Sigmoid colon (tissue), 4 donors: Measurements from ENCODE around the gene AUTS2.

Experiments used
- EP300 ChIP-seq, 4 donors: sonication (generic); formaldehyde crosslinking; IDR thresholded peaks; one replicate each; pipeline ENCODE4 v1.6.1; 2017; ENCODE audit warnings: antibody characterized with exemption in 4 of 4
- POLR2A ChIP-seq, 2 donors: fragments of 450-650 bp; IDR thresholded peaks; one replicate each; pipeline ENCODE4 v1.6.1; 2016; ENCODE audit warnings: antibody characterized with exemption in 2 of 2, mild to moderate bottlenecking in 2 of 2, moderate library complexity in 2 of 2
- TF ChIP-seq, protein P1 (sequence below), 4 experiments: fragments of 450-650 bp in 3 of 4; fragments of 200-600 bp in 1 of 4; IDR thresholded peaks; one replicate each; pipeline ENCODE4 v1.5.1; 2016 to 2019; ENCODE audit warnings: antibody characterized with exemption in 4 of 4, mild to moderate bottlenecking in 3 of 4, moderate library complexity in 2 of 4

DNA sequence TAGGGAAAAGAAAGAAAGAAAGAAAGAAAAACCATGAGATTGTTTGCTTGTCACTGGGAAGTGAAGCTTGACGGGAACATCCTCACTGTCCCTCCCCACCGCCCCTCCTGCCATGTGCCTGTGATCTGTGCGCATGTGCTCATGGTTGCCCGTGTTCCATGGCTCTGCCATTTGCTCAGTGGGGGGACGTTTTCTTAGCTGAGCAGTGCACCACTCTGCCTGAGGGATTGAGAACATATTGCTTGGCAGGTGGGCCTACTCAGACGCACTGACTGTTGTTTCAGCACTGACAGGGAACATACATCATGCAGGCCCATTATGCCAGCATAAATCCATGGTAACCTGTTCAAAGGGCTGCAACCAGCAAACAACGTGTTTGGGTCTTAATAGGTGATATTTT is 785.7 kb downstream of the AUTS2 start:
- TF ChIP-seq, protein P1, sequence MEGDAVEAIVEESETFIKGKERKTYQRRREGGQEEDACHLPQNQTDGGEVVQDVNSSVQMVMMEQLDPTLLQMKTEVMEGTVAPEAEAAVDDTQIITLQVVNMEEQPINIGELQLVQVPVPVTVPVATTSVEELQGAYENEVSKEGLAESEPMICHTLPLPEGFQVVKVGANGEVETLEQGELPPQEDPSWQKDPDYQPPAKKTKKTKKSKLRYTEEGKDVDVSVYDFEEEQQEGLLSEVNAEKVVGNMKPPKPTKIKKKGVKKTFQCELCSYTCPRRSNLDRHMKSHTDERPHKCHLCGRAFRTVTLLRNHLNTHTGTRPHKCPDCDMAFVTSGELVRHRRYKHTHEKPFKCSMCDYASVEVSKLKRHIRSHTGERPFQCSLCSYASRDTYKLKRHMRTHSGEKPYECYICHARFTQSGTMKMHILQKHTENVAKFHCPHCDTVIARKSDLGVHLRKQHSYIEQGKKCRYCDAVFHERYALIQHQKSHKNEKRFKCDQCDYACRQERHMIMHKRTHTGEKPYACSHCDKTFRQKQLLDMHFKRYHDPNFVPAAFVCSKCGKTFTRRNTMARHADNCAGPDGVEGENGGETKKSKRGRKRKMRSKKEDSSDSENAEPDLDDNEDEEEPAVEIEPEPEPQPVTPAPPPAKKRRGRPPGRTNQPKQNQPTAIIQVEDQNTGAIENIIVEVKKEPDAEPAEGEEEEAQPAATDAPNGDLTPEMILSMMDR (IDR thresholded peaks at IDR 0.05), result no peak
- no peak for TF ChIP-seq EP300 (IDR thresholded peaks at IDR 0.05)
- TF ChIP-seq POLR2A (IDR thresholded peaks at IDR 0.05), result no peak
